GM12878 (cell line): ENCODE data around the gene ZMIZ1. TPM values are rescaled to one million over a fixed set of nuclear protein-coding genes. Genes with fewer than 3 reads are reported as not detected.

Experiments used
- ATAC-seq: fragments of 200-7000 bp; cut with Tn5 transposase; 3 replicates; pipeline ENCODE4 v1.9.1; 2020; ENCODE audit warnings: mild to moderate bottlenecking, moderate library complexity
- BruUV-seq: library from RNA; stranded (reverse); fragments of 400-500 nt; replicated peaks from 2 replicates; lab custom pipeline; 2021; lab: Mats Ljungman, UMichigan
- CTCF ChIA-PET: fragments of 300-600 bp; sonication (Branson Sonifier 250); formaldehyde crosslinking; extraction: SDS; loops from one replicate; lab custom pipeline; 2021; ENCODE audit warnings: inconsistent platforms; lab: Yijun Ruan, JAX
- POLR2A ChIA-PET: fragments of 350-600 bp; formaldehyde crosslinking; extraction: SDS; loops from one replicate; lab custom pipeline; 2021; ENCODE audit warnings: inconsistent platforms; lab: Charles Lee
- RAD21 ChIA-PET: fragments of 300-600 bp; sonication (Branson Sonifier 250); formaldehyde crosslinking; loops from one replicate; lab custom pipeline; 2023; ENCODE audit warnings: antibody characterized with exemption; ENCODE audit not compliant: unreplicated experiment; lab: Charles Lee
- SMC1A ChIA-PET: fragments of 300-600 bp; sonication (Branson Sonifier 250); formaldehyde crosslinking; loops from one replicate; lab custom pipeline; 2023; ENCODE audit not compliant: unreplicated experiment, uncharacterized antibody; lab: Charles Lee
- DNase-seq: peaks from one replicate; pipeline ENCODE4 v3.0.0-alpha.2; 2011; ENCODE audit warnings: low read depth, low spot score
- FAIRE-seq: peaks from 3 replicates; lab custom pipeline; 2011; peaks lifted over from hg19 to GRCh38; lab: Jason Lieb, UNC
- H2AFZ ChIP-seq: 2 replicates; pipeline ENCODE4 v1.6.0; 2011; ENCODE audit warnings: low read depth, low read length, control low read depth; ENCODE audit not compliant: control insufficient read depth
- H3K27ac ChIP-seq: 2 replicates; pipeline ENCODE4 v1.5.1; 2011; ENCODE audit warnings: control low read depth; ENCODE audit not compliant: control insufficient read depth, insufficient read depth
- H3K27me3 ChIP-seq, 2 experiments: replicated peaks in 1 of 2; 2 replicates each; pipeline versions ENCODE4 v1.6.0 to v1.6.1; 2011; ENCODE audit warnings: low read length in 1 of 2; ENCODE audit not compliant: control insufficient read depth in 2 of 2, insufficient read depth in 2 of 2
- H3K36me3 ChIP-seq, 2 experiments: 2 replicates each; pipeline ENCODE4 v1.5.1; 2011; ENCODE audit warnings: low read length in 1 of 2; ENCODE audit not compliant: control insufficient read depth in 2 of 2, insufficient read depth in 2 of 2
- H3K4me1 ChIP-seq: 2 replicates; pipeline ENCODE4 v1.6.1; 2011; ENCODE audit warnings: mild to moderate bottlenecking, low read length, moderate library complexity, mixed read lengths; ENCODE audit not compliant: control insufficient read depth, insufficient read depth
- H3K4me2 ChIP-seq: 2 replicates; pipeline ENCODE4 v1.6.0; 2011; ENCODE audit warnings: control low read depth; ENCODE audit not compliant: control insufficient read depth, insufficient read depth
- H3K4me3 ChIP-seq: fragments of 200-600 bp; sonication (generic); 2 replicates; pipeline ENCODE4 v1.5.1; 2016
- H3K79me2 ChIP-seq: 2 replicates; pipeline ENCODE4 v1.6.0; 2011; ENCODE audit warnings: low read length; ENCODE audit not compliant: control insufficient read depth, insufficient read depth
- H3K9ac ChIP-seq: 2 replicates; pipeline ENCODE4 v1.8.0; 2011; ENCODE audit warnings: low read length, control low read depth, mixed read lengths; ENCODE audit not compliant: control insufficient read depth, insufficient read depth
- H3K9me3 ChIP-seq: replicated peaks from 3 replicates; pipeline ENCODE4 v1.5.1; 2011; ENCODE audit warnings: mild to moderate bottlenecking, low read length; ENCODE audit not compliant: control insufficient read depth, insufficient read depth
- H4K20me1 ChIP-seq: 2 replicates; pipeline ENCODE4 v1.6.0; 2011; ENCODE audit not compliant: control insufficient read depth, insufficient read depth
- CEBPZ ChIP-seq: fragments of 150-350 bp; IDR thresholded peaks from 2 replicates; pipeline ENCODE4 v1.6.1; 2016; ENCODE audit warnings: low read depth, low read length
- CHD4 ChIP-seq: fragments of 200-600 bp; sonication (generic); IDR thresholded peaks from 2 replicates; pipeline ENCODE4 v1.6.1; 2016; ENCODE audit warnings: mild to moderate bottlenecking
- FOS ChIP-seq: IDR thresholded peaks from 3 replicates; pipeline ENCODE4 v1.6.1; 2011; ENCODE audit warnings: borderline replicate concordance; ENCODE audit not compliant: insufficient read length; ENCODE audit errors: extremely low read depth
- HDGF ChIP-seq: fragments of 450-650 bp; IDR thresholded peaks from 2 replicates; pipeline ENCODE4 v1.6.1; 2016; ENCODE audit warnings: antibody characterized with exemption
- POLR2AphosphoS5 ChIP-seq: IDR thresholded peaks from 2 replicates; pipeline ENCODE4 v1.6.1; 2011; ENCODE audit warnings: mild to moderate bottlenecking, low read length, inconsistent platforms
- WGBS: methylation state at CpG from one replicate; pipeline ENCODE4 v1.1.6; 2016; ENCODE audit warnings: low lambda C conversion rate; ENCODE audit not compliant: insufficient replicate concordance, insufficient coverage; ENCODE audit errors: missing lambda C conversion rate; 5-methylcytosine and 5-hydroxymethylcytosine counted together
- in situ Hi-C: fragments of 300-500 bp; cut with MboI; formaldehyde crosslinking; loops from 9 replicates; pipeline ENCODE4 v1.14.3; 2018; ENCODE audit warnings: mixed read lengths
- intact Hi-C: fragments of 100-400 bp; cut with micrococcal nuclease; formaldehyde crosslinking; loops from one replicate; pipeline ENCODE4 v1.14.2; 2022; ENCODE audit not compliant: unreplicated experiment
- polyA plus RNA-seq, 11 experiments: library from polyadenylated mRNA; depleted of rRNA in 4 of 11; unstranded in 6 of 11; stranded (reverse) in 5 of 11; fragments of >200 nt; fragmentation: Nextera tagmentation in 4 of 11; fragmentation: Illumina TruSeq in 1 of 11; extraction: Ambion mirVana in 4 of 11; extraction: Trizol in 1 of 11; gene quantifications; 1 replicate in 1 of 11; 2 replicates in 10 of 11; pipeline versions ENCODE4 v1.2.1 to v1.2.3, GENCODE V29; 2011 to 2016; ENCODE audit warnings: inconsistent platforms in 2 of 11, missing spikeins in 2 of 11, low read depth in 1 of 11
- total RNA-seq, 4 experiments: library from RNA; depleted of rRNA in 3 of 4; stranded (reverse); fragments of >200 nt in 3 of 4; fragmentation: Illumina TruSeq in 1 of 4; extraction: Trizol in 1 of 4; gene quantifications; 2 replicates each; pipeline versions ENCODE4 v1.2.1 to v1.2.3, GENCODE V29; 2013 to 2021

The ZMIZ1 gene
- total and polyA plus RNA-seq, 10 of the 15 experiments (the other 5 are each of a cell fraction or from before 2014, with no cell fraction given) = 3.1 to 82.3 (median 14.9) TPM

- TF ChIP-seq HDGF = no peak
- no peak for TF ChIP-seq FOS
Observed at GRCh38 chr10:79224263-79224949, 155.6 kb downstream of the ZMIZ1 start (continued).

- no peaks in the 10 kb centered on the region for H3K9me3 ChIP-seq
- H3K4me2 ChIP-seq = no peak overlapping the region
- FAIRE-seq = no peak
- peaks cover 7% of the 10 kb centered on the region; the same call in 1 of the 2 replicates for H3K4me1 ChIP-seq
- SMC1A ChIA-PET = no interaction called here
- peaks cover 0 to under 1% of the 10 kb centered on the region in 2 experiments; a peak in 1 of 4 replicates for H3K27me3 ChIP-seq
- CTCF ChIA-PET = no interaction called here
- TF ChIP-seq POLR2AphosphoS5 (no peak), CEBPZ (no peak), CHD4 (no peak)
- TF ChIP-seq, all 136 proteins: peak for 0
- Histone ChIP-seq H4K20me1 (no peaks in the 10 kb centered on the region), H3K9ac (no peak overlapping the region), H3K27ac (no peak overlapping the region), H3K79me2 (no peaks in the 10 kb centered on the region), H3K4me3 (no peak overlapping the region), H3K36me3 (no peaks in the 10 kb centered on the region), H2AFZ (no peak overlapping the region)
- ATAC-seq = no peak
- WGBS = 26% methylated on average over 5 of the region's 5 CpGs
- in situ Hi-C loops (no loop called here), intact Hi-C loops (no loop called here)
- ChIA-PET RAD21 (no interaction called here), POLR2A (no interaction called here)
- no TSS peak for BruUV-seq
- no peak for DNase-seq
Observed at GRCh38 chr10:79224992-79225391, 156.2 kb downstream of the ZMIZ1 start.
